HG02938 (cell line): ENCODE measurements around the gene STXBP1.

ENCODE experiments used
- ATAC-seq: cut with Tn5 transposase; IDR thresholded peaks from one replicate; pipeline ENCODE4 v1.9.1; 2021; ENCODE audit warnings: mild to moderate bottlenecking, moderate library complexity; ENCODE audit not compliant: unreplicated experiment

Gene STXBP1

DNA sequence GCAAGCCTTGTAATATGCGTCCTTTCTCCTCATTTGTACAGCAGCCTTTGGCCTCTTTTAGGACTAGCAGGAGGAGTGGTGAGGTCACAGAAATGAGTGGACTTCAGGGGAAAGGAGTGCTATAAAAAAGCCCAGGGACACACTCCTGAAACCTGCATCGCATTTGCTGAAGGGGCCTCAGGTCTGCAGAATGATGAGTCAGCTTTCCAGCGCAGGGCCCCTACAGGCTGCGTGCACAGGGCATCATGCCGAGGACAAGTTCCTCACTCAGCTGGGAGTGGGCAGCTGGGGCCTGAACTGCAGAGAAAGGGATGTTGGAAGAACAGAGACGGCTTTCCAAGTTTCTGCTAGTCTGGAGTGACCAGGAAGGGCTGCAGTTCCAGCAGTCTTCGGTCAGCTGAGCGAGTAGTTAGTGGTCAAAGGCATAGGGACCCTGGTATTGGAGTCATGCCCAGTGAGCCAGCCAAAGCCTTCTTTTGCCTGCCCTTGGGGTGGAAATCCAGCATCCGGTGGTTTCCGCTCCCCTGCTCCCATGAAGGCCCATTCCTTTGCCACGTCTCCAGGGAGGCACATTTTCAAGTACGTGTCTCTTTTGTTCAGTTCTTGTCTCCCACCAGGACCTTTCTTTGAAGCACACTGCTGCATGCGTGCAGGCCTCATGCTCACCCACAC, 77.4 kb downstream of the STXBP1 start:
- ATAC-seq = no peak

- no peak for ATAC-seq
Measured at GRCh38 chr9:127690735-127691134, 78.7 kb downstream of the STXBP1 start.

- ATAC-seq = no peak
Measured at GRCh38 chr9:127692071-127692470, 80.0 kb downstream of the STXBP1 start.

DNA sequence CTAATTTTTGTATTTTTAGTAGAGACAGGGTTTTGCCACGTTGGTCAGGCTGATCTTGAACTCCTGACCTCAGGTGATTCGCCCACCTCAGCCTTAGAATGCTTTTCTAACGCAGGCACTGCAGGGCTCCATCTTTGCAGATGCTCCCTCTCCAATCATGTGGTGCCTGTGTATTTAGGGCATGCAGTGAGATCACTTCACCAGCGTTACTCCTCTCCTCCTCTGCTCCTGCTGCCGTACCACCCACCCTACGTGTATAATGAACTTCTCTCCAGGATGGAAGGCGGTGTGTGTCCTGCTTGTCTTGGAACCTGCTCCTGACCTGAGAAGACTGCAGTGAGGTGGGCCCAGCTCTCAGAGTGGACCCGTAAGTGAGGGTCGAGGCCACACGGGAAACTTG, 81.1 kb downstream of the STXBP1 start:
- ATAC-seq = no peak

- ATAC-seq = no peak
Measured at GRCh38 chr9:127693697-127694096, 81.6 kb downstream of the STXBP1 start.

DNA sequence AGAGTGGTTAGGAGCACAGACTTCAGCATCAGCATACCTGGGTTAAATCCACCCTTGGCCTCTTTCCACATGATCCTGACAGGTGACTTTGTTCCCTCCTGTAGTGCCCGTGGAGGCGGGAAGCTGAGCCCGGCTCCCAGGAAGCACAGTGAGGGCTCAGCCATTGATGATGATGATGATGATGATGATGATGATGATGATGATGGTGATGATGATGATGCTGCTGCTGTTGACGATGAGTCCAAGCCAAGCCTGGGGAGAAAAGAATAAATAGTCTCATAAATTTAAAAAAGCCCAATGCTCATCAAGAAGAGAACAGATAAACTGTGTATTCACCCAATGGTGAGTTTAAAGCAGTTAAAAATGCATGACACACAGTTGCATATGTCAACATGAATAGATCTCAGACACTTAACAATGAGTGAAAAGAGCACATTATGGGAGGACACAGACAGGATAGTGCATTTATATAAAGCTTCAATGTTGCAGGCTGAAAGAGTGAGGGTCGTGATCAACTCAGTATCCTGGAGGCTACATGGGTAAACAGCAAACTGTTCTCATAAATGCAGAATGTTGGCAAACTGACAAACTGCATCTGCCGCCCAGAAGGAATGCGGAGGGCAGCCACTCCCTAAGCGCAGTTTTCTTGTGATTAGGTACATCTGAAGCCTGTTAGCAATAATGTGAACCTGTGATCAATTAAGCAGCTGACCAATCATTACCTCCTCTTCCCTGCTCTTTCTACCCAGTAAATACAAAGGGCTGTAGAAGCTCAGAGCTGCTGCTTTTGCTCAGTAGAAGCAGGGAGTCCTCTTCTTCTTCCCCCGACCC, 83.0 kb downstream of the STXBP1 start:
- ATAC-seq = no peak

- ATAC-seq = no peak
Measured at GRCh38 chr9:127697575-127697974, 85.5 kb downstream of the STXBP1 start.

DNA sequence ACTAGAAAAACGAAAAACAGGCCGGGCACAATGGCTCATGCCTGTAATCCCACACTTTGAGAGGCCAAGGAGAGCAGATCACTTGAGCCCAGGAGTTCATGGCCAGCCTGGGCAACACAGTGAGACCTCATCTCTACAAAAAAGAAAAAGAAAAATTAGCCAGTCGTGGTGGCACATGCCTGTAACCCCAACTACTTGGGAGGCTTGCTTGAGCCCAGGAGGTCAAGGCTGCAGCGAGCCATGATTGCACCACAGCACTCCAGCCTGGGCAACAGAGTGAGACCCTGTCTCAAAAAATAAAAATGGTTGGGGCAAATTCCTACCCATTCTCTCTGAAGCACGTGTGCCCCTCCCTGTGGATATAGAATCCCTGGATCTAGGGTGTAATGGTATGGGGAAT, 86.3 kb downstream of the STXBP1 start:
- no peak for ATAC-seq

DNA sequence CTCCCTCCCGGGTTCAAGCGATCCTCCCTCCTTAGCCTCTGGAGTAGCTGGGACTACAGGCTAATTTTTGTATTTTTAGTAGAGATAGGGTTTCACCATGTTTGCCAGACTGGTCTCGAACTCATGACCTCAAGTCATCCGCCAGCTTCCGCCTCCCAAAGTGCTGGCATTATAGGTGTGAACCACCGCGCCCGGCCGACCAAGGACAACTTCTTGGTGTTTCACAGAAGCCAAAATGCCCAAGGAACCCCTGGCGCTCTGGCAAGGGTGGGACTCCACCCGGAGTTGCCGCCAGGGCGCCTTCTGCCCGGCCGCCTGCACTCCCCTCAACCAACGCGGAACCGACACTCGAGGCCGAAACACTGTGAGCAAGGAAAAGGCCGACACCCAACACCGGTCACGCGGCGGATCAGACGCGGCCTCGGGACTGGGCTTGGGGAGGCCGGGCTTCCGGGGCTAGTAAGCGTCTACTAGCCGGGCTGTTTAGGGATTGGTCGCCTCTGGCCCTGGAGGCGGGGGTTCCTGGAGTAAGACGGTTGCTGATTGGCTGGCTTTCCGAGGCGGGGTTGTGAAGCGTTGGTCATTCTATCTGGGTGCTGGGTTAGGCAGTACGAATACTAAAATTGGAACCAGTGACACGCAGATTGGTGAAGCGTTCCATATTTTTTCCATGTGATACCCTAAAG, 87.1 kb downstream of the STXBP1 start:
- peak; percentile 91 for ATAC-seq

GRCh38 chr9:127700140-127700539, 88.1 kb downstream of the STXBP1 start:
- no peak for ATAC-seq

DNA sequence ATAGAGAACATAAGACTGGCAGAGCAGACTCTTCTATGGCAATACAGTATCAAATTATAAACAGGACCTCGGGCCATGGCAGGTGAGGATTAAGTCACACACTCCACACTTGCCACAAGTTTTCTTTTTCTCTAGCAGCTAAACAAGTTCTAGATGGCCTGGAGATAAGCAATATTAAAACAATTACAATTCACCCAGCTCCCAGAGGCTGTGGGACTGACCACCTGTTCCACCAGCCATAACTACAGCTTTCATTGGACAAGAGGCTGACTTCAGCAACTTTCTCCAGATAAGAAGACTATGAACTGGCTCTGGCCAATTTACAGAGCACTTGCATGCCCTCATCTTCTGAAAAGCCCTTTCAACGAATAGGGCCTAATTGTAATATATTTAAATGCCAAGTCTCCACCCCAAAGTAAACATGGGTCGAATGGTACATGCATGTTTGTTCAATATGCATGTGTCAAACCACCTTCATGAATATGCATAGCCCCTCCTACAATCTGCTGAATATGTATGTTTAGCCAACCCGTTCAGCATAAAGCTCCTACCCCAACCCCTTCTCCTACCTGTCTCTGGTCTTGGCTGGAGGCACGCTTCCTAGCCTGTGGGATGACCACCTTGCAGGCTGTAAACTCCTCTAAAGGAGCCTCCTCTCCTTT, 88.6 kb downstream of the STXBP1 start:
- no peak for ATAC-seq

DNA sequence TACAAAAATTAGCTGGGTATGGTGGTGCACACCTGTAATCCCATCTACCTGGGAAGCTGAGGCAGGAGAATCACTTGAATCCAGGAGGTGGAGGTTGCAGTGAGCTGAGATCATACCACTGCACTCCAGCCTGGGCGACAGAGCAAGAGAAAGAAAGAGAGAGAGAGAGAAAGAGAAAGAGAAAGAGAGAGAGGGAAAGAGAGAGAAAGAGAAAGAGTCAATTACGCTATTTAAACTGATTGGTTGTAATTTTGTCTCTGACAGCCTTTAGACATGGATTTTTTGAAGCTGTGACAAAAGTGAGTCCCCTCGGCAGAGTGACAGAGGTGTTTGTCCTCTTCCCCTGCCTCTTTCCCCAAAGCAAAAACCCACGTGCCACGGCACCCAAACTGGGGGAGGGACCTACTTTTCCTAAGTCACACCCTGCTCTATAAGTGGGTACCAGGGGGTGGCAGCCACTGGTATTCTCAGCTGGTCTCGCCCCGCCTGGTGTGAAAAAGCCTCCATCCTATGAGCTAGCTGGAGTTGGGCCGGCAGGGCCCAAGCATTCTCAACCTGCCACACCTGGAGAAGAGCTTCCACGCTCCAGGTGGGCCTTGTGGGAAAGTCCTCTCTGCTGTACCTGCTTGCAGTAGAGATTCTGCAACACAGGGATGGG, 91.3 kb downstream of the STXBP1 start:
- no peak for ATAC-seq

DNA sequence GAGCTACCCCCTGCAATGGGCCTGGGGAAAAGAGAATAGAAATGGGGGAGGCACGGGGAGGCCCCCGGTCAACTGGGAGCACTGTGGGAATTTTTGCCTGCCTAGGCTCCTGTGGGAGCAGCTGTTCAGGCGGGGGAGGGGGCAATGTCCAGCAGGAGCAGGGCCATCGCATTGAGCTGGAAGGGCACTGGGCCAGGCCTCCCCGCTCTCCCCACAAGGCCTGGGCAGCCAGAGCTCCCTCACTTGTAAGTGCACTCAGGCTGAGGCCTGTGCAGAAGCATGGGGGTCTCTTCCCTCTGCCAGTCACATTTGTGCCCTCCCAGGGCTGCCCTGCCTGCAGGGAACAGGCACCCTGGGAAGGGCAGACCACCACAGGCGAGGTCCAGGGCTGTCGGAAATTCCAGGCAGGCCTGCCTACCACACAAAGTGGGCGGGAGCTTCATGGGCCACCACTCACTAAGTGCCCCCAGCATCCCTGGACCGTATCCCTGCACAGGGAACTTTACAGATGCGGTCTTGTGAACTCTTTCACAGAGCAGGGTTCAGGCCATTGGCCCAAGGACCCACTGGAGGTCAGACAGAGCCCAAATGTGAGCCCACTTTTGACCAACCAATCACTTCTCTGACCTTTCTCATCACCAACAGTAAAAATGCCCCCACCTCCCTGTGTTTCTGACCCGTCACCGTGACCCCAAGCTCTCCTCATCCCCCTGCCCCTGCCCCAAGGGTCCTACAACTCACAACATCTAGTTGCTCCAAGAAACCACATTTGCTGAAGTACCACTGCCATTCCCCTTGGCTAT, 93.7 kb downstream of the STXBP1 start:
- ATAC-seq = no peak

DNA sequence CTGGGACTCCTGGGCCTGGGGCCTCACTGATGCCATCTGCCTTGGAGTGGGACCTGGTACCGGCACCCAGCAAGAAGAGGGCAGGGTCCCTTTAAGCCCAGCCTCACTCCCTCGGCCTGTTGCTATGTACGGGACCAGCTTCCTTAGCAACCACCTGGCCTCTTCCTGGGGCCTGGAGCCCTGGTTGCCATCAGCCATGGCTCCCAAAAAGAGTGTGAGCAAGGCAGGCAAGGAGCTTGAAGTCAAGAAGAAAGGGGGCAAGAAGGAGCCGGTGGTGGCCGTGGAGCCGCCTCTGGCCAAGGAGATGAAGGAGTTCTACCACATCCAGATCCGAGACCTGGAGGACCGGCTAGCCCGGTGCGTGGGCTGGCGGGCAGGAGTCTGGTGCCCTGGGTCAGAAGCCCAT, 94.8 kb downstream of the STXBP1 start, which contains the start of gene CFAP157:
Gene CFAP157, plus strand, starts transcription at position 153 of the 406 bp plus-strand sequence. Its CDS starts 44 bp downstream, at position 197.
- ATAC-seq = no peak

DNA sequence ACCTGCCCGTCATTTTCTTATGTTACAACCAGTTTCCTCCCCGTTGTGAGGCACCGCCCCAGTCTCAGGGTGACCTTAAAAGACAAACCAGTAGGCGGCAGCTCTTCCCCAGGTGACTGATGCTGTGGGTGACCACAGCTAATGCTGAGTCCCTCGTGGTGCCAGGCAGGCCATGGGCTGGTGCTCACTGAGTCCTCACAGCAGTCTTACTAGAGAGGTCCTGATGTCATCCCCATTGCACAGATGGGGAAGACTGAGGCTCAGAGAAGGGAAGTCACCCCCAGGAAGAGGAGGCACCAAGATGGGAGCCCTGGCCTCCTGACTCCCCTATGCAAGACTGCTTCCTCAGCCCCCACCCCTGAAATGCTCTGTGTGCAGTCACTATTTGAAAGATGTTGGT, 95.7 kb downstream of the STXBP1 start:
- no peak for ATAC-seq

DNA sequence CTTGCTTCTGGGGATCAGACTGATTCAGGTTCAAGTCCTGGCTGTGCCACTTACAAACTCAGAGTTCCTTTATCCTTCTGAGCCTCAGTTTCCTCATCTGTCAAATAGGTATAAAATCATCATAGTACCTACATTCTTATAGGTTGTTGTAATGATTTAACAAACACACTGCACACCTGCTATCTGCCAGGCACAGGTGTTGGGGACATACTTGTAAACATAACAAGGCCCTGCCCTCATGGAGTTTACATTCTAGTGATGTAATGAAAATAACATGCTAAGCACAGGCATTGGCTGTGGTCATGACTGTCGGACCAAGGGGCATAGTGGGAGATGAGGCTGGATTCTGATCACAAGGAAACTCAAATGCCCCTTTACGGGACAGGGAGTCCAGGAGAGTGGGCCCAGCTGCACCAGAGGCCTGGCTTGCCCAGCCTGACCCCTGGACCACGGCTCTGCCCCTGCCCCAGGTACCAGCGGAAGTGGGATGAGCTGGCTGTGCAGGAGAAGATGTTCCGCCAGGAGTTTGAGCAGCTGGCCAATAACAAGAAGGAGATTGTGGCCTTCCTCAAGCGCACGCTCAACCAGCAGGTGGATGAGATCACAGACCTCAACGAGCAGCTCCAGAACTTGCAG, 97.0 kb downstream of the STXBP1 start:
- no peak for ATAC-seq

GRCh38 chr9:127710204-127710783, 98.2 kb downstream of the STXBP1 start:
- no peak for ATAC-seq

- no peak for ATAC-seq
Measured at GRCh38 chr9:127711226-127711701, 99.2 kb downstream of the STXBP1 start.

GRCh38 chr9:127711831-127712274, 99.8 kb downstream of the STXBP1 start:
- ATAC-seq = no peak
